HL-60 (cell line): Measurements from ENCODE around the gene CENPF.
A peak's percentile ranks its signal among the peaks of the same experiment; 100 is the strongest.
"Not testable (repeated sequence)": the region's sequence is repeated elsewhere in the genome, so short reads cannot be mapped to it uniquely, and the experiment has no call there.

ENCODE experiments used
- DNase-seq, 2 experiments: peaks; one replicate each; pipeline ENCODE4 v3.0.0-alpha.2; 2010 to 2020; ENCODE audit warnings: low read depth in 1 of 2, low spot score in 1 of 2
- H3K27ac ChIP-seq: fragments of 250-450 bp; sonication (Bioruptor Pico); replicated peaks from 2 replicates; pipeline ENCODE4 v1.5.1; 2020; ENCODE audit warnings: mild to moderate bottlenecking, moderate library complexity
- H3K27me3 ChIP-seq: fragments of 250-450 bp; sonication (Bioruptor Pico); 2 replicates; pipeline ENCODE4 v1.5.1; 2021; ENCODE audit warnings: mild to moderate bottlenecking, moderate library complexity; ENCODE audit not compliant: insufficient read depth, poor library complexity, severe bottlenecking
- H3K4me3 ChIP-seq: replicated peaks from 2 replicates; pipeline ENCODE4 v1.5.1; 2011; ENCODE audit warnings: mild to moderate bottlenecking, control low read depth, low read length; ENCODE audit not compliant: insufficient read depth
- CTCF ChIP-seq: IDR thresholded peaks from one replicate; pipeline ENCODE4 v1.5.1; 2011; ENCODE audit warnings: low read length, control low read depth, inconsistent platforms; ENCODE audit not compliant: insufficient read depth
- GABPA ChIP-seq: IDR thresholded peaks from 2 replicates; pipeline ENCODE4 v1.6.1; 2012; ENCODE audit warnings: low read depth
- POLR2AphosphoS5 ChIP-seq: IDR thresholded peaks from 2 replicates; pipeline ENCODE4 v1.6.1; 2012; ENCODE audit warnings: low read depth
- REST ChIP-seq: IDR thresholded peaks from 2 replicates; pipeline ENCODE4 v1.6.1; 2012; ENCODE audit warnings: low read depth; ENCODE audit not compliant: insufficient replicate concordance
- SPI1 ChIP-seq: IDR thresholded peaks from 2 replicates; pipeline ENCODE4 v1.6.1; 2012; ENCODE audit warnings: low read depth, mild to moderate bottlenecking, borderline replicate concordance

Gene CENPF

GRCh38 chr1:214591918-214592317 lies 11.1 kb upstream of the CENPF start:
- not testable (repeated sequence) for H3K4me3 ChIP-seq, H3K27me3 ChIP-seq, H3K27ac ChIP-seq, DNase-seq

- Histone ChIP-seq H3K27ac (no peak overlapping the region), H3K4me3 (no peak overlapping the region), H3K27me3 (no peaks in the 10 kb centered on the region)
- no peak for DNase-seq
- TF ChIP-seq POLR2AphosphoS5 = no peak
- no peak for TF ChIP-seq CTCF
- TF ChIP-seq SPI1 = no peak
- no peak for TF ChIP-seq GABPA
- no peak for TF ChIP-seq REST
These were observed 9.8 kb upstream of the CENPF start for GRCh38 chr1:214593158-214593557.

GRCh38 chr1:214603819-214604252 lies 841 bp downstream of the CENPF start:
- Histone ChIP-seq H3K27me3 (no peaks in the 10 kb centered on the region), H3K27ac (peak overlapping the region; percentile 93), H3K4me3 (peak overlapping the region; percentile 74)
- peak in 1 of 2 experiments; percentile 6 for DNase-seq
- no peak for TF ChIP-seq SPI1
- no peak for TF ChIP-seq CTCF
- TF ChIP-seq POLR2AphosphoS5 = no peak
- TF ChIP-seq REST = no peak
- no peak for TF ChIP-seq GABPA

- TF ChIP-seq CTCF (no peak), REST (no peak), GABPA (no peak), POLR2AphosphoS5 (no peak), SPI1 (no peak)
- Histone ChIP-seq H3K4me3 (peak overlapping the region; percentile 74), H3K27me3 (no peaks in the 10 kb centered on the region), H3K27ac (peak overlapping the region; percentile 93)
- DNase-seq = no peak
These were observed 1.5 kb downstream of the CENPF start for GRCh38 chr1:214604523-214604922.

GRCh38 chr1:214605484-214605883 lies 2.5 kb downstream of the CENPF start:
- H3K27ac ChIP-seq, H3K4me3 ChIP-seq, DNase-seq: not testable (repeated sequence)

GRCh38 chr1:214605933-214606925 lies 3.2 kb downstream of the CENPF start:
- DNase-seq, H3K4me3 ChIP-seq, H3K27me3 ChIP-seq, H3K27ac ChIP-seq: not testable (repeated sequence)

More at GRCh38 chr1:214605484-214605883, 2.5 kb downstream of the CENPF start:
- H3K27me3 ChIP-seq = not testable (repeated sequence)
